GM12878 (cell line): ENCODE data around the gene XPO1. TPM values are rescaled to one million over a fixed set of nuclear protein-coding genes. Genes with fewer than 3 reads are reported as not detected.
A peak's percentile ranks its signal among the peaks of the same experiment; 100 is the strongest.

Source experiments
- BRCA1 ChIP-seq: IDR thresholded peaks from 2 replicates; pipeline ENCODE4 v1.6.1; 2011; ENCODE audit warnings: low read depth, low read length, improper control_type of control experiment
- JUND ChIP-seq: IDR thresholded peaks from 2 replicates; pipeline ENCODE4 v1.6.1; 2012; ENCODE audit warnings: low read depth, mild to moderate bottlenecking, low read length, improper control_type of control experiment, moderate library complexity
- MEF2B ChIP-seq: fragments of 450-650 bp; IDR thresholded peaks from 2 replicates; pipeline ENCODE4 v1.6.1; 2018; ENCODE audit warnings: mild to moderate bottlenecking, moderate library complexity; ENCODE audit not compliant: partially characterized antibody, poor library complexity, severe bottlenecking
- MXI1 ChIP-seq: fragments of 150-350 bp; IDR thresholded peaks from 2 replicates; pipeline ENCODE4 v1.6.1; 2011; ENCODE audit warnings: low read depth, mild to moderate bottlenecking, inconsistent platforms, low read length, improper control_type of control experiment
- PAX8 ChIP-seq: fragments of 450-650 bp; IDR thresholded peaks from 2 replicates; pipeline ENCODE4 v1.6.1; 2017; ENCODE audit warnings: mild to moderate bottlenecking, moderate library complexity
- PML ChIP-seq: IDR thresholded peaks from 2 replicates; pipeline ENCODE4 v1.6.1; 2012; ENCODE audit warnings: low read length, inconsistent platforms
- SMAD1 ChIP-seq: fragments of 450-650 bp; IDR thresholded peaks from 2 replicates; pipeline ENCODE4 v1.6.1; 2018; ENCODE audit warnings: mild to moderate bottlenecking, low read depth; ENCODE audit not compliant: partially characterized antibody
- SRF ChIP-seq, 2 experiments: IDR thresholded peaks; 2 replicates each; pipeline ENCODE4 v1.6.1; 2011; ENCODE audit warnings: low read depth in 2 of 2, low read length in 2 of 2, mild to moderate bottlenecking in 1 of 2, moderate library complexity in 1 of 2
- TAF1 ChIP-seq: IDR thresholded peaks from 2 replicates; pipeline ENCODE4 v1.6.1; 2011; ENCODE audit warnings: mild to moderate bottlenecking, low read depth, low read length, borderline replicate concordance
- TBL1XR1 ChIP-seq: IDR thresholded peaks from 2 replicates; pipeline ENCODE4 v1.6.1; 2012; ENCODE audit warnings: low read depth, low read length, improper control_type of control experiment
- TCF3 ChIP-seq: IDR thresholded peaks from 2 replicates; pipeline ENCODE4 v1.6.1; 2012; ENCODE audit warnings: low read depth, mild to moderate bottlenecking, low read length, borderline replicate concordance; ENCODE audit not compliant: insufficient read depth
- ZNF24 ChIP-seq: fragments of 450-650 bp; IDR thresholded peaks from 2 replicates; pipeline ENCODE4 v1.6.1; 2017; ENCODE audit warnings: antibody characterized with exemption, mild to moderate bottlenecking
- ZNF622 ChIP-seq: fragments of 450-650 bp; IDR thresholded peaks from 2 replicates; pipeline ENCODE4 v1.6.1; 2017; ENCODE audit warnings: mild to moderate bottlenecking, inconsistent platforms
- polyA plus RNA-seq, 11 experiments: library from polyadenylated mRNA; depleted of rRNA in 4 of 11; unstranded in 6 of 11; stranded (reverse) in 5 of 11; fragments of >200 nt; fragmentation: Nextera tagmentation in 4 of 11; fragmentation: Illumina TruSeq in 1 of 11; extraction: Ambion mirVana in 4 of 11; extraction: Trizol in 1 of 11; gene quantifications; 1 replicate in 1 of 11; 2 replicates in 10 of 11; pipeline versions ENCODE4 v1.2.1 to v1.2.3, GENCODE V29; 2011 to 2016; ENCODE audit warnings: inconsistent platforms in 2 of 11, missing spikeins in 2 of 11, low read depth in 1 of 11
- total RNA-seq, 4 experiments: library from RNA; depleted of rRNA in 3 of 4; stranded (reverse); fragments of >200 nt in 3 of 4; fragmentation: Illumina TruSeq in 1 of 4; extraction: Trizol in 1 of 4; gene quantifications; 2 replicates each; pipeline versions ENCODE4 v1.2.1 to v1.2.3, GENCODE V29; 2013 to 2021
- TF ChIP-seq, protein P1 (sequence below), 3 experiments: IDR thresholded peaks in 2 of 3; conservative IDR thresholded peaks in 1 of 3; 2 replicates each; pipeline ENCODE4 v1.5.1; 2011; ENCODE audit warnings: low read depth in 3 of 3, low read length in 3 of 3, mild to moderate bottlenecking in 3 of 3, control low read depth in 2 of 3, moderate library complexity in 2 of 3, inconsistent platforms in 1 of 3, mixed read lengths in 1 of 3; ENCODE audit not compliant: control insufficient read depth in 2 of 3, insufficient read depth in 1 of 3; ENCODE audit errors: extremely low read depth in 1 of 3
- TF ChIP-seq, protein P2 (sequence below): fragments of 450-650 bp; IDR thresholded peaks from 2 replicates; pipeline ENCODE4 v1.6.1; 2017; ENCODE audit warnings: antibody characterized with exemption, mild to moderate bottlenecking, moderate library complexity
- TF ChIP-seq, protein P3 (sequence below): IDR thresholded peaks from 2 replicates; pipeline ENCODE4 v1.6.1; 2011; ENCODE audit warnings: low read depth, low read length, improper control_type of control experiment, borderline replicate concordance
- TF ChIP-seq, protein P4 (sequence below): IDR thresholded peaks from 2 replicates; pipeline ENCODE4 v1.6.1; 2012; ENCODE audit warnings: mild to moderate bottlenecking, low read depth, low read length
- TF ChIP-seq, protein P5 (sequence below): IDR thresholded peaks from 2 replicates; pipeline ENCODE4 v1.6.1; 2011; ENCODE audit warnings: borderline replicate concordance, low read depth, mild to moderate bottlenecking, moderate library complexity, low read length; ENCODE audit not compliant: insufficient read depth, poor library complexity, severe bottlenecking

The XPO1 gene
- total and polyA plus RNA-seq, 10 of the 15 experiments (the other 5 are each of a cell fraction or from before 2014, with no cell fraction given) = 57.3 to 216 (median 153) TPM

DNA sequence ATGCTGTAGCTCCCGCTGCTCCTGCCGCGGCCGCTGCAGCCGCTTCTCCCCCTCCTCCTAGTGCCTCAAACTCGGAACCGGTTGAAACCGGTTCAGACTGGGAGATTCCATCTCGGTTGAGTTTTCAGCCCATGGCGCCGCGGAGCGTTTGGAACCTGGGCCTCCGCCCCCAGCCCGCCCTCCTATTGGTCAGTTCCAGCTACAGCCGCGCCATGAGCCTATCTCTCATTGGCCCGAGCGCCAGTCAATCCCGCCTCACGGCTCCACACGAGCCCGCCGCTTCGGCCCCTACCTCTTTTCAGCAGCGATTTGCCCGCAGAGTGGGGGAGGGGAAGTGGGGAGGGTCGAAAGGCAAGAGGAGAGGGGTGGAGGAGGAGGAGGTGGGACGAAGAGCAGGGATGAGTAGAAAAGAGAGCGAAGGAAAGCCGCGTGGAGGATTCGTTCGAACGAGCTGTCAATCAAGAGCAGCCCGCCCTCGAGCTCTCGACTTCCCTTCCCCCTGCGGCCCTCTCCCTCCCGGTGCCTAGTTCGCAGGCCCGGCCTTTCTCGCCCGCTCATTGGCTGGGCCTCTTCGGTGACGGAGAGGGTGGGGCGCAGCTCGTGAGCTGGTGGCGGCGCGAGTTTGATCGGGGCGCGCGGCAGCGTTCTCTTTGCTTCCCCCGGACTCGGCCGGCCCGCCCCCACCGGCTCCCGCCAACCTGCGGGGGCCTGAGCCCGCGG, at the start of gene XPO1 (continued):
- TF ChIP-seq, protein P1, sequence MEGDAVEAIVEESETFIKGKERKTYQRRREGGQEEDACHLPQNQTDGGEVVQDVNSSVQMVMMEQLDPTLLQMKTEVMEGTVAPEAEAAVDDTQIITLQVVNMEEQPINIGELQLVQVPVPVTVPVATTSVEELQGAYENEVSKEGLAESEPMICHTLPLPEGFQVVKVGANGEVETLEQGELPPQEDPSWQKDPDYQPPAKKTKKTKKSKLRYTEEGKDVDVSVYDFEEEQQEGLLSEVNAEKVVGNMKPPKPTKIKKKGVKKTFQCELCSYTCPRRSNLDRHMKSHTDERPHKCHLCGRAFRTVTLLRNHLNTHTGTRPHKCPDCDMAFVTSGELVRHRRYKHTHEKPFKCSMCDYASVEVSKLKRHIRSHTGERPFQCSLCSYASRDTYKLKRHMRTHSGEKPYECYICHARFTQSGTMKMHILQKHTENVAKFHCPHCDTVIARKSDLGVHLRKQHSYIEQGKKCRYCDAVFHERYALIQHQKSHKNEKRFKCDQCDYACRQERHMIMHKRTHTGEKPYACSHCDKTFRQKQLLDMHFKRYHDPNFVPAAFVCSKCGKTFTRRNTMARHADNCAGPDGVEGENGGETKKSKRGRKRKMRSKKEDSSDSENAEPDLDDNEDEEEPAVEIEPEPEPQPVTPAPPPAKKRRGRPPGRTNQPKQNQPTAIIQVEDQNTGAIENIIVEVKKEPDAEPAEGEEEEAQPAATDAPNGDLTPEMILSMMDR (IDR thresholded peaks at IDR 0.05 in 2 of 3, conservative IDR thresholded peaks at IDR 0.05 in 1 of 3; ENCODE audit: control insufficient read depth in 2 of 3, extremely low read depth in 1 of 3, insufficient read depth in 1 of 3, low read depth in 3 of 3, low read length in 3 of 3) = 0 out of 6 replicates have a peak, but pooled peaks of 1 of the 3 experiments have one; percentile 2
- peak; percentile 36 for TF ChIP-seq MXI1
- peak; percentile 87 for TF ChIP-seq MEF2B
- TF ChIP-seq ZNF24 = no peak
- TF ChIP-seq ZNF622 = no peak
- TF ChIP-seq PAX8 = no peak
- TF ChIP-seq, protein P2, sequence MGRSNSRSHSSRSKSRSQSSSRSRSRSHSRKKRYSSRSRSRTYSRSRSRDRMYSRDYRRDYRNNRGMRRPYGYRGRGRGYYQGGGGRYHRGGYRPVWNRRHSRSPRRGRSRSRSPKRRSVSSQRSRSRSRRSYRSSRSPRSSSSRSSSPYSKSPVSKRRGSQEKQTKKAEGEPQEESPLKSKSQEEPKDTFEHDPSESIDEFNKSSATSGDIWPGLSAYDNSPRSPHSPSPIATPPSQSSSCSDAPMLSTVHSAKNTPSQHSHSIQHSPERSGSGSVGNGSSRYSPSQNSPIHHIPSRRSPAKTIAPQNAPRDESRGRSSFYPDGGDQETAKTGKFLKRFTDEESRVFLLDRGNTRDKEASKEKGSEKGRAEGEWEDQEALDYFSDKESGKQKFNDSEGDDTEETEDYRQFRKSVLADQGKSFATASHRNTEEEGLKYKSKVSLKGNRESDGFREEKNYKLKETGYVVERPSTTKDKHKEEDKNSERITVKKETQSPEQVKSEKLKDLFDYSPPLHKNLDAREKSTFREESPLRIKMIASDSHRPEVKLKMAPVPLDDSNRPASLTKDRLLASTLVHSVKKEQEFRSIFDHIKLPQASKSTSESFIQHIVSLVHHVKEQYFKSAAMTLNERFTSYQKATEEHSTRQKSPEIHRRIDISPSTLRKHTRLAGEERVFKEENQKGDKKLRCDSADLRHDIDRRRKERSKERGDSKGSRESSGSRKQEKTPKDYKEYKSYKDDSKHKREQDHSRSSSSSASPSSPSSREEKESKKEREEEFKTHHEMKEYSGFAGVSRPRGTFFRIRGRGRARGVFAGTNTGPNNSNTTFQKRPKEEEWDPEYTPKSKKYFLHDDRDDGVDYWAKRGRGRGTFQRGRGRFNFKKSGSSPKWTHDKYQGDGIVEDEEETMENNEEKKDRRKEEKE = no peak
- 0 out of 2 replicates have a peak, but pooled peaks have one; percentile 49 for TF ChIP-seq JUND
- TF ChIP-seq TCF3 = 0 out of 2 replicates have a peak, but pooled peaks have one; percentile 17
- TF ChIP-seq, protein P3, sequence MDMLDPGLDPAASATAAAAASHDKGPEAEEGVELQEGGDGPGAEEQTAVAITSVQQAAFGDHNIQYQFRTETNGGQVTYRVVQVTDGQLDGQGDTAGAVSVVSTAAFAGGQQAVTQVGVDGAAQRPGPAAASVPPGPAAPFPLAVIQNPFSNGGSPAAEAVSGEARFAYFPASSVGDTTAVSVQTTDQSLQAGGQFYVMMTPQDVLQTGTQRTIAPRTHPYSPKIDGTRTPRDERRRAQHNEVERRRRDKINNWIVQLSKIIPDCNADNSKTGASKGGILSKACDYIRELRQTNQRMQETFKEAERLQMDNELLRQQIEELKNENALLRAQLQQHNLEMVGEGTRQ = no peak
- TF ChIP-seq SMAD1 = no peak
- peak; percentile 94 for TF ChIP-seq TAF1
- TF ChIP-seq SRF (IDR thresholded peaks at IDR 0.05; ENCODE audit: low read depth in 2 of 2, low read length in 2 of 2) = no peak
- TF ChIP-seq TBL1XR1 = no peak
- TF ChIP-seq, protein P4, sequence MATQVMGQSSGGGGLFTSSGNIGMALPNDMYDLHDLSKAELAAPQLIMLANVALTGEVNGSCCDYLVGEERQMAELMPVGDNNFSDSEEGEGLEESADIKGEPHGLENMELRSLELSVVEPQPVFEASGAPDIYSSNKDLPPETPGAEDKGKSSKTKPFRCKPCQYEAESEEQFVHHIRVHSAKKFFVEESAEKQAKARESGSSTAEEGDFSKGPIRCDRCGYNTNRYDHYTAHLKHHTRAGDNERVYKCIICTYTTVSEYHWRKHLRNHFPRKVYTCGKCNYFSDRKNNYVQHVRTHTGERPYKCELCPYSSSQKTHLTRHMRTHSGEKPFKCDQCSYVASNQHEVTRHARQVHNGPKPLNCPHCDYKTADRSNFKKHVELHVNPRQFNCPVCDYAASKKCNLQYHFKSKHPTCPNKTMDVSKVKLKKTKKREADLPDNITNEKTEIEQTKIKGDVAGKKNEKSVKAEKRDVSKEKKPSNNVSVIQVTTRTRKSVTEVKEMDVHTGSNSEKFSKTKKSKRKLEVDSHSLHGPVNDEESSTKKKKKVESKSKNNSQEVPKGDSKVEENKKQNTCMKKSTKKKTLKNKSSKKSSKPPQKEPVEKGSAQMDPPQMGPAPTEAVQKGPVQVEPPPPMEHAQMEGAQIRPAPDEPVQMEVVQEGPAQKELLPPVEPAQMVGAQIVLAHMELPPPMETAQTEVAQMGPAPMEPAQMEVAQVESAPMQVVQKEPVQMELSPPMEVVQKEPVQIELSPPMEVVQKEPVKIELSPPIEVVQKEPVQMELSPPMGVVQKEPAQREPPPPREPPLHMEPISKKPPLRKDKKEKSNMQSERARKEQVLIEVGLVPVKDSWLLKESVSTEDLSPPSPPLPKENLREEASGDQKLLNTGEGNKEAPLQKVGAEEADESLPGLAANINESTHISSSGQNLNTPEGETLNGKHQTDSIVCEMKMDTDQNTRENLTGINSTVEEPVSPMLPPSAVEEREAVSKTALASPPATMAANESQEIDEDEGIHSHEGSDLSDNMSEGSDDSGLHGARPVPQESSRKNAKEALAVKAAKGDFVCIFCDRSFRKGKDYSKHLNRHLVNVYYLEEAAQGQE = no peak
- TF ChIP-seq PML = peak; percentile 52; the same call in 1 of the 2 replicates
- TF ChIP-seq, protein P5, sequence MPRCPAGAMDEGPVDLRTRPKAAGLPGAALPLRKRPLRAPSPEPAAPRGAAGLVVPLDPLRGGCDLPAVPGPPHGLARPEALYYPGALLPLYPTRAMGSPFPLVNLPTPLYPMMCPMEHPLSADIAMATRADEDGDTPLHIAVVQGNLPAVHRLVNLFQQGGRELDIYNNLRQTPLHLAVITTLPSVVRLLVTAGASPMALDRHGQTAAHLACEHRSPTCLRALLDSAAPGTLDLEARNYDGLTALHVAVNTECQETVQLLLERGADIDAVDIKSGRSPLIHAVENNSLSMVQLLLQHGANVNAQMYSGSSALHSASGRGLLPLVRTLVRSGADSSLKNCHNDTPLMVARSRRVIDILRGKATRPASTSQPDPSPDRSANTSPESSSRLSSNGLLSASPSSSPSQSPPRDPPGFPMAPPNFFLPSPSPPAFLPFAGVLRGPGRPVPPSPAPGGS = peak; percentile 5
- no peak for TF ChIP-seq BRCA1
